ENCODE measurements around the gene DCHS1. TPM values are rescaled to one million over a fixed set of nuclear protein-coding genes. Genes with fewer than 3 reads are reported as not detected.
A peak's percentile ranks its signal among the peaks of the same experiment; 100 is the strongest.

Gene DCHS1
- total and polyA plus RNA-seq, 9 of the 15 experiments (the other 6 are each of a cell fraction or from before 2014, with no cell fraction given): 0.04 to 0.49 (median 0.14) TPM; not detected in 2

- TF ChIP-seq MTA3 (IDR thresholded peaks at IDR 0.05; ENCODE audit: borderline replicate concordance) (peak; percentile 48; the same call in 1 of the 2 replicates), ZNF785 (CRISPR knock-in tag; IDR thresholded peaks at IDR 0.05) (no peak), ZBED1 (IDR thresholded peaks at IDR 0.05) (no peak), CBX8 (IDR thresholded peaks at IDR 0.05; ENCODE audit: borderline replicate concordance, extremely low read depth, low read depth, low read length, poor library complexity, severe bottlenecking) (no peak), SIN3B (IDR thresholded peaks at IDR 0.05; ENCODE audit: low read depth) (peak; percentile 92), ZNF76 (CRISPR knock-in tag; IDR thresholded peaks at IDR 0.05; ENCODE audit: borderline replicate concordance) (no peak), NFIC (IDR thresholded peaks at IDR 0.05) (no peak), USF2 (CRISPR knock-in tag; IDR thresholded peaks at IDR 0.05) (peak; percentile 99), PTTG1 (tag; IDR thresholded peaks at IDR 0.05; ENCODE audit: low read depth) (no peak), MTA2 (IDR thresholded peaks at IDR 0.05; ENCODE audit: low read depth) (no peak), ESRRA (IDR thresholded peaks at IDR 0.05; ENCODE audit: borderline replicate concordance, low read depth) (no peak), ARID2 (IDR thresholded peaks at IDR 0.05) (no peak), KDM4B (IDR thresholded peaks at IDR 0.05; ENCODE audit: borderline replicate concordance in 2 of 2, low read depth in 1 of 2) (no peak), MEF2A (IDR thresholded peaks at IDR 0.05; ENCODE audit: control insufficient read depth, low read depth, low read length) (no peak), ZNF253 (CRISPR knock-in tag; conservative IDR thresholded peaks at IDR 0.05) (no peak), XRCC4 (IDR thresholded peaks at IDR 0.05; ENCODE audit: extremely low read depth, insufficient read depth, insufficient read length) (no peak), MTA1 (IDR thresholded peaks at IDR 0.05; ENCODE audit: borderline replicate concordance) (no peak), RAD21 (CRISPR knock-in tag; conservative IDR thresholded peaks at IDR 0.05 in 1 of 2, IDR thresholded peaks at IDR 0.05 in 1 of 2) (0 out of 4 replicates have a peak, but pooled peaks of 1 of the 2 experiments have one; percentile 3), RNF219 (CRISPR knock-in tag; IDR thresholded peaks at IDR 0.05) (no peak), GATAD2A (IDR thresholded peaks at IDR 0.05) (no peak), NR4A1 (CRISPR knock-in tag; IDR thresholded peaks at IDR 0.05) (0 out of 2 replicates have a peak, but pooled peaks have one; percentile 44), NR4A1 (tag; IDR thresholded peaks at IDR 0.05) (no peak)
- TF ChIP-seq, protein P1, sequence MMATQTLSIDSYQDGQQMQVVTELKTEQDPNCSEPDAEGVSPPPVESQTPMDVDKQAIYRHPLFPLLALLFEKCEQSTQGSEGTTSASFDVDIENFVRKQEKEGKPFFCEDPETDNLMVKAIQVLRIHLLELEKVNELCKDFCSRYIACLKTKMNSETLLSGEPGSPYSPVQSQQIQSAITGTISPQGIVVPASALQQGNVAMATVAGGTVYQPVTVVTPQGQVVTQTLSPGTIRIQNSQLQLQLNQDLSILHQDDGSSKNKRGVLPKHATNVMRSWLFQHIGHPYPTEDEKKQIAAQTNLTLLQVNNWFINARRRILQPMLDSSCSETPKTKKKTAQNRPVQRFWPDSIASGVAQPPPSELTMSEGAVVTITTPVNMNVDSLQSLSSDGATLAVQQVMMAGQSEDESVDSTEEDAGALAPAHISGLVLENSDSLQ (IDR thresholded peaks at IDR 0.05): peak; percentile 58; the same call in 1 of the 2 replicates
- TF ChIP-seq, protein P2, sequence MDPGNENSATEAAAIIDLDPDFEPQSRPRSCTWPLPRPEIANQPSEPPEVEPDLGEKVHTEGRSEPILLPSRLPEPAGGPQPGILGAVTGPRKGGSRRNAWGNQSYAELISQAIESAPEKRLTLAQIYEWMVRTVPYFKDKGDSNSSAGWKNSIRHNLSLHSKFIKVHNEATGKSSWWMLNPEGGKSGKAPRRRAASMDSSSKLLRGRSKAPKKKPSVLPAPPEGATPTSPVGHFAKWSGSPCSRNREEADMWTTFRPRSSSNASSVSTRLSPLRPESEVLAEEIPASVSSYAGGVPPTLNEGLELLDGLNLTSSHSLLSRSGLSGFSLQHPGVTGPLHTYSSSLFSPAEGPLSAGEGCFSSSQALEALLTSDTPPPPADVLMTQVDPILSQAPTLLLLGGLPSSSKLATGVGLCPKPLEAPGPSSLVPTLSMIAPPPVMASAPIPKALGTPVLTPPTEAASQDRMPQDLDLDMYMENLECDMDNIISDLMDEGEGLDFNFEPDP (CRISPR knock-in tag; IDR thresholded peaks at IDR 0.05): no peak
Observed at GRCh38 chr11:6619004-6619745, 36.4 kb downstream of the DCHS1 start, which contains the start of gene TPP1 (continued).

Data from K562 (cell line).